ENCODE results near the gene SLC7A8.

DNA sequence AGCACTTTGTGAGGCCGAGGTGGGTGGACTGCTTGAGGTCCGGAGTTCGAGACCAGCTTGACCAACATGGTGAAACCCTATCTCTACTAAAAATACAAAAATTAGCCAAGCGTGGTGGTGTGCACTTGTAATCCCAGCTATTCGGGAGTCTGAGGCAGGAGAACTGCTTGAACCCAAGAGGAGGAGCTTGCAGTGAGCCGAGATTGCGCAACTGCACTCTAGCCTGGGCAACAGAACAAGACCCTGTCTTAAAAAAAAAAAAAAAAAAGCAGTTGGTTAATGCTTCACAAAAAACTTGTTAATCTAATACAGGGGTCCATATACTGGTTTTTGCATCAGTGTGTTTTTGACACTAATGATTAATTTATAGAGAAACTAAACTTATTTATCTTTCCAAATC lies 18.5 kb upstream of the SLC7A8 start:
- TF ChIP-seq, protein P1, sequence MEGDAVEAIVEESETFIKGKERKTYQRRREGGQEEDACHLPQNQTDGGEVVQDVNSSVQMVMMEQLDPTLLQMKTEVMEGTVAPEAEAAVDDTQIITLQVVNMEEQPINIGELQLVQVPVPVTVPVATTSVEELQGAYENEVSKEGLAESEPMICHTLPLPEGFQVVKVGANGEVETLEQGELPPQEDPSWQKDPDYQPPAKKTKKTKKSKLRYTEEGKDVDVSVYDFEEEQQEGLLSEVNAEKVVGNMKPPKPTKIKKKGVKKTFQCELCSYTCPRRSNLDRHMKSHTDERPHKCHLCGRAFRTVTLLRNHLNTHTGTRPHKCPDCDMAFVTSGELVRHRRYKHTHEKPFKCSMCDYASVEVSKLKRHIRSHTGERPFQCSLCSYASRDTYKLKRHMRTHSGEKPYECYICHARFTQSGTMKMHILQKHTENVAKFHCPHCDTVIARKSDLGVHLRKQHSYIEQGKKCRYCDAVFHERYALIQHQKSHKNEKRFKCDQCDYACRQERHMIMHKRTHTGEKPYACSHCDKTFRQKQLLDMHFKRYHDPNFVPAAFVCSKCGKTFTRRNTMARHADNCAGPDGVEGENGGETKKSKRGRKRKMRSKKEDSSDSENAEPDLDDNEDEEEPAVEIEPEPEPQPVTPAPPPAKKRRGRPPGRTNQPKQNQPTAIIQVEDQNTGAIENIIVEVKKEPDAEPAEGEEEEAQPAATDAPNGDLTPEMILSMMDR (IDR thresholded peaks at IDR 0.05): no peak
- TF ChIP-seq POLR2A (IDR thresholded peaks at IDR 0.05) (no peak), EP300 (IDR thresholded peaks at IDR 0.05) (no peak)

Measured in tibial nerve (tissue), 4 donors.